GM21390 (cell line): Measurements from ENCODE around the gene TMEM253.

Experiments used
- ATAC-seq: cut with Tn5 transposase; IDR thresholded peaks from one replicate; pipeline ENCODE4 v1.9.1; 2021; ENCODE audit not compliant: unreplicated experiment

Gene TMEM253

DNA sequence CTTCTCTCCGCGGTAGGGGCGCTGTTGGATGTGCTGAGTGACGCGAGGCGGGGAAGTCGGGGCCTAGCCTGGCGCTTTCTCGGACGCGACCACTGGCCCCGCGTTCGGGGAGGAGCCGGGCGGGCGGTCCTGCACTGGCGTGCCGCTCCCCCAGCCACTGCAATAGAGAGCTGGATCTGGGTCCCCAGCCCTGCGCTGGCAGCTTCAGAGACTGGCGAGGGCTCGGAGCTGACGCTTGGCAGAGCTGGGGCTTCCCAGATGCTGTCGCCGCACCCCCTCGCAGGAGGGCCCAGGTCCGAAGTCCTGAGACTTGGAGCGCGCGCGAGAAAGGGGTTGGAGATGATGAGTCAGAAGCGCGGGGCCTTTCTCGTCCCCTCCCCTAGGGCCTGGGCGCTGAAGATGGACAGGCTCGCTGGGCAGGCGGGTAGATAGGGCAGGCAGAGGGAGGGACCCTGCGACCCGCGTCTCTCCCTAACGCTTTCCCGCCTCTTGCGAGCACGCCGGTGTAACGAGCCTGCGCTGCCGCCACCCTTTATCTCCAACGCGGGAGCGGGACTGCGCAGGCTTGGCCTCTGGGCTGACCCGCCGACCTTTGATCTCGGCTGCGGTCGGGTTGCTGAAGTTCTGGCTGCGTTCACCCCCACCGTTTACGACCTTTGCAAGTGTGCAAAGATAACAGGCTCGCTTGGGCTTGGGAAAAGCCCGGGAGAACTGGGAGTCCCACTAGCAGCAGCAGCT, 3.0 kb downstream of the TMEM253 start:
- peak; percentile 88 for ATAC-seq

DNA sequence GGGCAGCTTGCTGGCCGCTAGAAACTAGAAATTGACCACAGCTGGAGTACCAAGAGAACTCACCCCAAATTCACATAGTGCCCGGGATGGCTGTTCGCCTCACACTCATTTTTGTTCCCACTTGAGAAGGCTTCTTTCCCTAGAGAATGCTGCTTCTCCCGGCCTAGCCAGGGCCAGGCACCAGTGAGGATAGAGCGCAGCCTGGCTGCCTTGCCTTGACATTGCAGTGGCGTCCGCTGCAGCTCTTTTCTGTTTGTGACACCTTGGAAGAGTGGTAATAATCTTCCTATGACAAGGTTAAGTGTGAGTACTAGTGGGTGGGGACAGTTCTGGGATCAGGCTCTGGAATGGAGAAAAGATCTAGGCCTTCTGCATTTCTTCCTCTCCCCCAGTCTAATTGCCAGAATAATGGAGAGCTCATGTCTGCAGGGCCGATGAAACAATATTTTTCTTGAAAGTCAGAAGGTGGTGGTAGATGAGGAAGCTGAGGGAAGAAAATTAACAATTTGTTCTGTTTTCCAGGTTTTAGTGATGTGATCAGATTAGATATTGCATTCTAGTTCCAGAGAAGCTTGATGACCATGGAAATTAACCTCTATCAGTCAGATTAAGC, 3.7 kb downstream of the TMEM253 start:
- peak; percentile 41 for ATAC-seq

DNA sequence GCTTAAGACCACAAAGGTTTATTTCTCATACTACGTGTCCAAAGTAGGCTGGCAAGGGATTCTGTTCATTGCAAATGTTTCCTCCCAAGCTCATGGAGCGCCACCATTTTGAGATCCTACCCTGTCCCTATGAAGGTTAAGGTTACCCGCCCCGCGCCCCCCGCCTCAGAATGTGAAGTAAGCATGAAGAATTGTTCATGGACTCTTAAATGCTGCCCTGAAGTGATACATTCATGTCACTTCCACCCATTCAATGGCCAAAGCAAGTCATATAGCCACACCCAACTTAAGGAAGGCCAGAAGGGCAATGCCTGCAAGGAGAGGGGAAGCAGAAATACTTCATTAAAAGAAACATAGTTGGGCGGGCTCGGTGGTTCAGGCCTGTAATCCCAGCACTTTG, 4.2 kb downstream of the TMEM253 start:
- ATAC-seq = no peak

DNA sequence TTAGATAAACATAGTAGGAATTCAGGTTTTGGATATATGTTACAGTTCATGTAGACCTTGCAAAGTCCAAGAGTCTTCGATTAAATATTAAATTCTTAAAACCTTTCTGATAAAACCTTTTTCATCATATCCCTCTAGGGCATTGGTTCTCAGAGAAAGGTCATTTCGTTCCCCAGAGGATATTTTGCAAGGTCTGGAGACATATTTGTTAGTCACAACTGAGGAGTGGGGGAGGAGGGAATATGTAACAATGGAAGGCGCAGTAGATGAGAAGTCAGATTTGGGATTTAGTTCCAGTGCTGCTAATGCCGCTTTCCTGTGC, 5.3 kb downstream of the TMEM253 start:
- ATAC-seq = no peak

DNA sequence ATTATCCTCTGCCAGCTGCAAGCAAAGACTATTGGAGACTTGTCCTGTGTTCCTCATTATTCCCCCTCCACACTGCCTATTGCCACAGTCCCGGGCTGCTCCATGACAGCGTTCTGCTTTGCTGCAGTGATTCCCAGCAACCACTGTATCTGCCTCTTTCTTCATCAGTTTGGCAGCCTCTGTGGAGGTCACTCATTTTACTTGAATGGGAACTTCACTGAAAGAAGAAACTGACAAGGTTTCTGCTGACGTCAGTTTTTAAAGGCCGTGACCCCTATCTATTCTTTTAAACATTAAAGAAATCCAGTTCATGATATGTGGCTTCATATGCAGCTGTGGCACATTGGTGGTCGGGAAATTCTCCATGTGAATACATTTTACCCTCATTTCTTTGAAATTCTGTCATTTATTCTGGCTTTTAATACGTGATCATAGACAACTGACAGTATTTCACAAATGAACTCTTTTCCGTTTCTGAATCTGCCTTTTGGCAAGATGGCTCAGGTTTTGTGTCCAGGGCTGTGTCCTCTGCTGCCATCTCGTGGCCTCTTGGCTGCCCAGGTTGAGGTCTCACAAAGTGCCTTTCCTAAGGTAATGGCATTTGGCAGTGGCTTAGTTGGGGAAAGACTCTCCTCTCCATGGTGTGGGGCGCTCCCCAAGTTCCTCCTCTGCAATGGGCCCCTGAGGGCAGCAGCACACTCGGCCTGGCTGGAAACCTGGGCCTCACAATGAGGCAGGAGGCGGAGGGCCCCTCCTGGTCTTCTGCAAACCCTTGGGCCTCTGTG, 5.8 kb downstream of the TMEM253 start:
- no peak for ATAC-seq

DNA sequence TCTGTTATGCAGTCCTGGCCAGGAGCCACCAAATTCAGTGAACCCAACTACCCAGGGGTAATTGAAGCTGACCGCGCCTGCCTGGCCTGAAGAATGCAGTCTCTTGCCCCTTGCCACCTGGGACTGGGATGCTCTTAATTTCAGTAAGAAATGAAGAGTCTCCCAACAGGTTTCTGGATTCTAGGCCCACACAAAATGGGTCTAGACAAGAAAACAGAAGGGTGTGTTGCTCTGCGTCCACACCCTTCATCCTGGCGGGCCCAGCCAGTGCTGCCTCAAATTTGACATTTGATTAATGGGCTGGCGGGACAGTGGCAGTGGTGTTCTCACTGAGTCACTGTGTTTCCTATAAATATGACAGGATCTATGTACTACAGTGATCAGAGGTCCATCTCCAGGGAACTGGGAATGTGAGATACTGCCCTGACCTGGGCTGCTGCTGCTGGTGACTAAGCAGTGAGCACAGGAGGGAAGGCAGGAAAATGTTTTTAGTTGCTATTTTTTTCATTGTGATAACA, 6.5 kb downstream of the TMEM253 start:
- no peak for ATAC-seq

DNA sequence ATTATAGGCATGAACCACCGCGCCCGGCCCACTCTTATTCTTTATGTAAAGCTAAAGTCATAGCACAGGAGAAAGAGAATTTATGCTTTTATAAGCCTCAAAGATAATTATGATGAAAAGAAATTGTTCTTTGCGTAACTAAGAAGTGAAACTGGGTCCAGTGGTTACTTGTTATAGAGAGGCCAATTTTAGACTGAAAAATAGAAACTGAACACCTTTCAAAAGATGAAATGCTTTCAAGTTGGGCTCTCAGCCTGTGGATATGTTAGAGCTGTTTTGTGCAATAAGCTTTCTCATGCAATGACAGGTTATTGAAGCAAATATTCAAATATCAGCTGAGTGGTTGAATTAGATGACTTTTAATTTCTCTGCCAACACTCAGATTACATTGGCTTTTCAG, 7.9 kb downstream of the TMEM253 start:
- ATAC-seq = no peak

DNA sequence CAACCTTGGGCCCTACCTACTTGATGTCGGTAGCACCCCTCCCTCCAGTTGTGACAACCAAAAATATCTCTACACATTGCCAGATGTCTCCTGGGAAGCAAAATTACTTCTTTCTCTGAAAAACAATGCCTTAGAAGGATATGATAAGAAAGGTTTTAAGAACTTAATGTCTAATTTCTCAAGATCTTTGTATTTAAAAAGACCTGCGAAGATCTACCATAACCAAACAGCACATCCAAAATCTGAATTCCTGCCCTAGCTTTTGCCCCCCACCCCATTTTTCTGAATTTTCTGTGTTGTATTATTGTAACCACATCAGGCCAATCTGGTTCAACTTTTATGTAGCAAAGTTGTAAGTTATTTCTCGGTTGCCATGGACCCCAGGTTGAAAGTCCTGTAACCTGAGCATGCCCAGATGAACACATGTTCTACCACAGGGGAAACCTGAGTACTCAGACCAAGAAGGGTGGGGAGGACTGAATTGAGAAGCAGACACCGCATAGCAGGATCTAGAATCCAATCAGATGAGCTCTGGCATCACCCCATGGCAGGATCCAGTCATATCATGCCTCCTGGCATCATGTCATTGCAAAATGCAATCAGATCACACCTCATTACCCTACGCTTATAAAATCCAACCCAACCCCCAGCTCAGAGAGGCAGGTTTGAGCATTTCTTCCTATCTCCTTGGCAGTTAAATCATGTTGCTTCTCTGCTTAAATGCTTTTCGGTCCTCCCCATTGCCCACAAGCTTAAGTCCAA, 8.7 kb downstream of the TMEM253 start:
- peak; percentile 47 for ATAC-seq

DNA sequence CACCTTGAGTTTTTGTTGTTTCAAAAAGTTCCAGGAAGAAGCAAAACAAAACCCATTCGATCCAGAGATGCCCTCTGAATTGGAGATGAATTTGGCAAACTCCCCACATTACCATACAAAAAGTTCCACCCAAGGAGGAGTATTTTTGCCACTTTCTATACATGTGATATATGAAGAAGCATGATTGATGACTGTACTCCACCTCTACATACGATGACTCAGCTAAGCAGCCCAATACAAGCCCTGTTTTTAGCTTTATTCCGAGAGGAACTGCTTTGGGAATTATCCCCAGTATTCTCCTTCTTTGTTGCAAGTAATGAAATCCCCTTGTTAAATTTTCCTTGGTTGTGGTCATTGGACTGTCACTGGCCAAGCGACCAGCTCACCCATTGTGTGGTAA, 11.4 kb downstream of the TMEM253 start:
- ATAC-seq = no peak

DNA sequence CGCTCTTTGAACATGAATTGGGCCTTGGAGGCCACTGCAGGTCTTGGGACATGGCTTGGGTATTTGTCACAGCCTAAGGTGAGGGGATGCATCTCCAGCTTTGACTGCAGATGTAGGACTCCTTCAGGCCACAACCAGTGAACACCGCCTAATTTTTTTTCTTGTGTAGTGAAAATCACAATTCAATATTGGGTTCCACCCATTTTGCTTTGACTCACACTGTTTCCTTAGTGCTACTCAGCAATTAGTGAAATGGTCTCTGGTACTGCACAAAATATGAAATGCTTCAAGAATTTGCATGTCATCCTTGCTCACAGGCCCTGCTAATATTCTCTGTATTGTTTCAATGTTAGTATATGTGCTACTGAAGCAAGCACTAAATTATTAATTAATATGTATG, 12.5 kb downstream of the TMEM253 start:
- ATAC-seq = no peak

DNA sequence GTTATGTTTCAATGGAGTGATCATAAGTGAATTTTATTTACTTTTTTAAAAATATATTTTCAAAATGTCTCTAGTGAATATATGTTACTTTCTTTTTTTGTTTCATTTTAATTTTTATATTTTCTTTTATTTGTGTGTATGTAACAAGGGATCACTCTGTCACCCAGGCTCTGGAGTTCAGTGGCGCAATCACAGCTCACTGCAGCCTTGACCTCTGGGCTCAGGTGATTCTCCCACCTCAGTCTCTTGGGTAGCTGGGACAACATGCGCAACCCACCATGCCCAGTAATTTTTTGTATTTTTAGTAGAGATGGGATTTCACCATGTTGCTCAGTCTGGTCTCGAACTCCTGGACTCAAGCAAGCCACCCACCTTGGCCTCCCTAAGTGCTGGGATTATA, 18.1 kb downstream of the TMEM253 start:
- no peak for ATAC-seq

DNA sequence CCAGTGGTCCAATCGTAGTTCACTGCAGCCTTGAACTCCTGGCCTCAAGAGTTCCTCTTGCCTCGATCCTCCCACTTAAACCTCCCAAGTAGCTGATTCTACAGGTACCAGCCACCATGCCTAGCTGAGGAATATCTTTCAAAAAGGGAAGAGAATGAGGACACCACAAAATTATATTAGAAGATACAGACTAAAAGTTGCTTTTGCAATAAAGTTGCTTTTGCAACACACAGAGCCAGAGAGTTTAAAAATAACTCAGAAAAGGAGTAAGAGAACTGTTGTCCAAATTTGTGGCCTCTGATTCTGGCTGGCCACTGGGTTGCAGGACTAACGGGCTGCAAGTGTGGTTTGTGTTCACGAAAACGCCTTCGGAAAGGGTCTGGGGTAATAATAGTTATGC, 19.8 kb downstream of the TMEM253 start:
- ATAC-seq = no peak

DNA sequence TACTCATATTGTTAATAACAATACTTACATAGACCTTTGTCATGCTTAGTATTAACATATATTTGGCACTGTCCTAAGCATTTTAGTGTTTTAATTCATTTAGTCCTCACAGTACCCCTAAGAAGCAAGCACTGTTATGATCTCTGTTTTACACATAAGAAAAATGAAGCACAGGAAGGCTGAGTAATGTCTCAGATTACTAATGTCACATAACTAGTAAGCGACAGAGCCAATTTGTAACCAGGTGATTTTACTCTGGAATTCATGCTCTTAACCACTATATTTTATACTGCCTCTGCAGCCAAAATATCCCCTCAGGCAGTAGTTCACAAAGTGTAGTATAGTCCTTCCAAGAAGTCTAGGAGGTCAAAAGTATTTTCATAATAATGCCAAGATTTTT, 20.3 kb downstream of the TMEM253 start:
- ATAC-seq = no peak

DNA sequence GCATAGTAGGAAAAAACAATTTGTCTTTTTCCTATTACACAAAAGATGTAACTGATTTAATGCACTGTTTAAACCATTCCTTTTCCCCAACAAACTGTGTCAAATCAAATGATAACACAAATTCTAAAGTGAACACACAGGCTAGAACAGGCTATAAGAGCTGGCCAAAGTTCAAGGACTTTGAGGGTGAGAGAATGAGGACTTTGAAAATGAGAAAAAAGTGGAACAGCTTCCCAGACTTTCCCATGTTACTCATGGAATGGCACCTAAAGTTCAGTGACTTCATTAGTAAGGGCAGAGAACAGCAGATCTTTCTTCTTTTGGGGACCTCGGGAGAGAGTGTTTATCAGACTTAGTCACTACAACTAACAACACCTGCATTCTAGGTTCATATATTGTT, 22.6 kb downstream of the TMEM253 start:
- no peak for ATAC-seq

DNA sequence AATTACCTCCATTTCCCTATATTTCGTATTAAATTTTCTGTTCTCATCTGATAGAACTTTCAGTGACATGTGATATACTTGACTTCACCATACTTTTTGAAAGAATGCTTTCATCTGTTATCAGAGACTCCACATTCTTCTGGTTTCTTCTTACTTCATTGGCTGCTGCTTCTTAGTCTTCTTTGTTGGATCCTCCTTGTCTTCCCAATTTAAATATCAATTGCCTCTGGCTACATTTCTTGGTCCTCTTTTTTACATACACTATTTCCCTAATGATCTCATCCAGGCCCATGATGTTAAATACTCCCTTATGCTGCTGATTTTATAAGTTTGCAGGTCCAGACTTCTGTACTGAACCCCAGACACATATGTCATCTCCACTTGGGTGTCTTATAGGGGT, 33.0 kb downstream of the TMEM253 start:
- ATAC-seq = no peak

DNA sequence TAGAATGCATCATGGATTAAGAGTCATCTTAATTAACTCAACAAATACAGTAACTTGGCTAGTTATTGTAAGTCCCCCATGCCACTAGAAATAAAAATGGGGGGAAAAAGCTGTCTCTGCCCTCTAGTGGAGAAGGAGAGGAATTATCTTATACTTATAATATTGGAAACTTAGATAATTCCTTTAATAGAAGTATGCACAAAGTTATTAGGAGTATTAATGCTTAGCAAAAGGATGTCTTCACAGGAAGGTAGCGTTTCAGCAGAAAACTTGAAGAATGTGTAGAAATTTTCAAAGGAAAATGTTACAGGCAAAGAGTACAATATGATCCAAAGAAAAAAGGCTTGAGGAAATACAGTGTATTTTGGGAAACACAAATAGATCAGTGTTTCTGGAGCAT, 35.2 kb downstream of the TMEM253 start:
- no peak for ATAC-seq

DNA sequence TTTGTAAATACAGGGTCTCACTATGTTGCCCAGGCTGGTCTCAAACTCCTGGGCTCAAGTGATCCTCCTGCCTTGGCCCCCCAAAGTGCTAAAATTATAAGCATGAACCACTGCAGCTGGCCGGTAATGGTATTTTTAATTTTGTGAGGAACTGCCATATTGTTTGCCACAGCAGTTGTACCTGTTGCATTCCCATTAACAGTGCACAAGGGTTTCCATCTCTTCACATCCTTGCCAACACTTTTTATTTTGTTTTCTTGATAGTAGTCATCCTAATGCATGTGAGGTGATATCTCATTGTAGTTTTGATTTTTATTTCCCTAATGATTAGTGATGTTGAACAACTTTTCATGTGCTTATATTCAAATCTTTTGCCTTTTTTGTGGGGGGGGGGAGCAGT, 41.5 kb downstream of the TMEM253 start:
- no peak for ATAC-seq

DNA sequence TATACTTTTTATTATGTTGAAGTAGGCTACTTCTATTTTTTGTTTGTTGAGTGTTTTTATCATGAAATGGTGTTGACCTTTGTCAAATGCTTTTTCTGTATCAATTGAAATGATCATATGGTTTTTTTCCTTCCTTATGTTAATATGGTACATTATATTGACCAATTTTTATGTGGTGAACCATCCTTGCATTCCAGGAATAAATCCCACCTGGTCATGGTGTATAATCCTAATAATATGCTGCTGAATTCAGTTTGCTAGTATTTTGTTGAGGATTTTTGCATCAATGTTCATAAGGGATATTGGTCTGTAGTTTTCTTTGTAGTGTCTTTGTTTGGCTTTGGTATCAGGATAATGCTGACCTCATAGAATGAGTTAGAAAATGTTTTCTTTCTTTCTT, 44.6 kb downstream of the TMEM253 start:
- ATAC-seq = no peak

DNA sequence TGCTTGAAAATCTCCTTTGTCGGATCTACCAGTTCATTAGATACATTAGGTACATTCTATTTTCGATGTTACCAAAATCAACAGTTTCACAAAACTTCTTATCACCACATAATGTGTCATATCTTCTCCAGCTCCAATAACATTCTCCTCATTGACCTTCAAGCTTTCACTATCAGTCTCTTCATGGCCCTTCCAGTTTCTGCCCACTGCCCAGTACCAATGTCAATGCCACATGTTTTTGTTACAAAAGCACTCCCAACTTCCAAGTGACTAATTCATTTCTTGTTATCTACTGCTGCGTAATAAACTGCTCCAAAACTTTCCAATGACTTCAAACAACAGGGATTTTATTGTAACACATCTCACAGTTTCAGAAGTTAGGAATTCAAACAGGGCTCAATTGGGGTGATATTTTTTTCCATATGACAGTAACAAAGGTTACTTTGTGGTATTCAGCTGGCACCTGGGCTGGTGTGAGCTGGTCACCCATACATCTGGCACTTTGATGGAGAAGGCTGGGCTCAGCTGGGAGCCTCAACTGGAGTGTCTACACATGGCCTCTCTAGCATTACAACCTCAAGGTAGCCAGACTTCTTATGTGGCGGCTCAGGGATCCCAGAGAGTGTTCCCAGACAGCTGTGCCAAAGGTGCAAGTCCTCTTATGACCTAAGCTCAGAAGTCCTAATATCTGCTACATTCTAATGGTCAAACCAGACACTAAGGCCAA, 48.9 kb downstream of the TMEM253 start:
- ATAC-seq = no peak
